GM12878 (cell line): ENCODE results near the gene MTFMT. TPM values are rescaled to one million over a fixed set of nuclear protein-coding genes. Genes with fewer than 3 reads are reported as not detected.

Source experiments
- ATF7 ChIP-seq: fragments of 450-650 bp; IDR thresholded peaks from 2 replicates; pipeline ENCODE4 v1.6.1; 2016; ENCODE audit warnings: low read depth, mild to moderate bottlenecking
- CBX5 ChIP-seq: sonication (generic); IDR thresholded peaks from 2 replicates; pipeline ENCODE4 v1.6.1; 2016; ENCODE audit warnings: low read depth, moderate library complexity, mild to moderate bottlenecking, inconsistent platforms
- CUX1 ChIP-seq: IDR thresholded peaks from 2 replicates; pipeline ENCODE4 v1.6.1; 2012; ENCODE audit warnings: improper control_type of control experiment, low read depth, low read length; ENCODE audit not compliant: insufficient replicate concordance
- E2F4 ChIP-seq: IDR thresholded peaks from 2 replicates; pipeline ENCODE4 v1.6.1; 2012; ENCODE audit warnings: low read depth, low read length, improper control_type of control experiment
- EZH2 ChIP-seq: IDR thresholded peaks from 2 replicates; pipeline ENCODE4 v1.6.1; 2012; ENCODE audit warnings: low read depth, mild to moderate bottlenecking, control low read depth, inconsistent platforms, low read length, borderline replicate concordance; ENCODE audit not compliant: control insufficient read depth
- KLF5 ChIP-seq: fragments of 450-650 bp; IDR thresholded peaks from 2 replicates; pipeline ENCODE4 v1.6.1; 2014; ENCODE audit warnings: mild to moderate bottlenecking; ENCODE audit not compliant: partially characterized antibody
- MXI1 ChIP-seq: fragments of 150-350 bp; IDR thresholded peaks from 2 replicates; pipeline ENCODE4 v1.6.1; 2011; ENCODE audit warnings: low read depth, mild to moderate bottlenecking, inconsistent platforms, low read length, improper control_type of control experiment
- RUNX3 ChIP-seq: IDR thresholded peaks from 2 replicates; pipeline ENCODE4 v1.6.1; 2012; ENCODE audit warnings: low read length, inconsistent platforms
- polyA plus RNA-seq, 11 experiments: library from polyadenylated mRNA; depleted of rRNA in 4 of 11; unstranded in 6 of 11; stranded (reverse) in 5 of 11; fragments of >200 nt; fragmentation: Nextera tagmentation in 4 of 11; fragmentation: Illumina TruSeq in 1 of 11; extraction: Ambion mirVana in 4 of 11; extraction: Trizol in 1 of 11; gene quantifications; 1 replicate in 1 of 11; 2 replicates in 10 of 11; pipeline versions ENCODE4 v1.2.1 to v1.2.3, GENCODE V29; 2011 to 2016; ENCODE audit warnings: inconsistent platforms in 2 of 11, missing spikeins in 2 of 11, low read depth in 1 of 11
- total RNA-seq, 4 experiments: library from RNA; depleted of rRNA in 3 of 4; stranded (reverse); fragments of >200 nt in 3 of 4; fragmentation: Illumina TruSeq in 1 of 4; extraction: Trizol in 1 of 4; gene quantifications; 2 replicates each; pipeline versions ENCODE4 v1.2.1 to v1.2.3, GENCODE V29; 2013 to 2021
- TF ChIP-seq, protein P1 (sequence below): fragments of 450-650 bp; IDR thresholded peaks from 2 replicates; pipeline ENCODE4 v1.6.1; 2014; ENCODE audit warnings: mild to moderate bottlenecking

MTFMT gene
- total and polyA plus RNA-seq, 10 of the 15 experiments (the other 5 are each of a cell fraction or from before 2014, with no cell fraction given): 1.7 to 29.8 (median 17.4) TPM

GRCh38 chr15:65069179-65069578 is 39.7 kb upstream of the MTFMT start (continued):
- TF ChIP-seq CBX5 (no peak), RUNX3 (no peak), ATF7 (no peak), MXI1 (no peak), E2F4 (no peak), CUX1 (no peak), EZH2 (no peak), KLF5 (no peak)
- TF ChIP-seq, protein P1, sequence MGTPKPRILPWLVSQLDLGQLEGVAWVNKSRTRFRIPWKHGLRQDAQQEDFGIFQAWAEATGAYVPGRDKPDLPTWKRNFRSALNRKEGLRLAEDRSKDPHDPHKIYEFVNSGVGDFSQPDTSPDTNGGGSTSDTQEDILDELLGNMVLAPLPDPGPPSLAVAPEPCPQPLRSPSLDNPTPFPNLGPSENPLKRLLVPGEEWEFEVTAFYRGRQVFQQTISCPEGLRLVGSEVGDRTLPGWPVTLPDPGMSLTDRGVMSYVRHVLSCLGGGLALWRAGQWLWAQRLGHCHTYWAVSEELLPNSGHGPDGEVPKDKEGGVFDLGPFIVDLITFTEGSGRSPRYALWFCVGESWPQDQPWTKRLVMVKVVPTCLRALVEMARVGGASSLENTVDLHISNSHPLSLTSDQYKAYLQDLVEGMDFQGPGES: no peak
